Activated CD8-positive, alpha-beta memory T cell treated with anti-CD3 and anti-CD28 coated beads, Interleukin-2, amount 50 U/mL, for 4 hours (primary cell): ENCODE results near the gene CAPS.
A peak's percentile ranks its signal among the peaks of the same experiment; 100 is the strongest.
"Not testable (repeated sequence)": the region's sequence is repeated elsewhere in the genome, so short reads cannot be mapped to it uniquely, and the experiment has no call there.

Experiments
- DNase-seq: peaks from one replicate; pipeline ENCODE4 v3.0.0-alpha.2; 2020

Gene CAPS

DNA sequence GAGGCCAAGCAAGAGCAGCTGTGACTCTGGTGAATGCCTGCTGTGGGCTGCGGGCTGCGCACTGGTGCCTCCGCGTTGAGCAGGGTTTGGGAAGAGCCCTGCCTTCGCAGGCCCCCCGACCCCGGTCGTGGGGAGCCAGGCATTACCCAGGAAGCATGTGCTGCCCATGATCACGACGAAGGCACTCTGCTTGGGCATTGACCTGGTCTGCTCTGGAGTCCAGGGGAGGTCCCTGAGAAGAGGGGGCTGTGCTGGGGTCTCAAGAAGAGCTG is 44.7 kb downstream of the CAPS start:
- DNase-seq: no peak

DNA sequence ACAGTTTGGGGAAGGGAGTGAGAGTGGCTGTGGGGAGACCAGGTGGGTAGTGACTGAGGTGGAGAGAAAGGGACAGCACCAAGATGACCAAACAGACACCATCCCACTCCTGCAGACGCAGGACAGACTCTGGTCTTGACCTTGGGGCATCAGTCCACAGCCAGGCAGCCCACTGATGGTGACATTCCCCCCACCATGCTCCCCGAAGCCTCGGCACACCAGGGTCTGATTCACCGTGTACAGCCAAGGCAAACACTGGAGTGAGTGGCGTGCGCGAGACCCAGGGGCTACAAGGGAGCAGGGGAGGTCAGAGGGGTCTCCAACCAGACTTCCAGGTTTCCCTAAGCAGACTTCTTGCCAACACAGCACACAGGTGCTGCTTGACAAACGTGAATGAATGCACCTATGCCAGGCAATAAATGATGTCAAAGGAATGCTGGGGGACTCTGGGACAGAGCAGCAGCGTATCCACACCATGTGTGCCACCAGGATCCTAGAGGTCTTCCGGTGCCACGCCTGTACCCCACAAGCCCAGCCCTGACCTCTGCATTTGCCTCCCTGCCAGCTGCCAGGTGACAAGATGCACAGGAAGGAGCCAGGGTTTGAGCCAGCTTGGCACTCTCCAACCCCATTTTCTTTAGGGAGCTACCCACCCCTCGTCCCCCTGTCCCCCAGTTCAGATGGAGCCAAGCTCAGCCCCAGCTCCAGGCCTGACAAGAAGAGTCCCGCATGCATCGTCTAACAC is 45.4 kb downstream of the CAPS start:
- DNase-seq: no peak

DNA sequence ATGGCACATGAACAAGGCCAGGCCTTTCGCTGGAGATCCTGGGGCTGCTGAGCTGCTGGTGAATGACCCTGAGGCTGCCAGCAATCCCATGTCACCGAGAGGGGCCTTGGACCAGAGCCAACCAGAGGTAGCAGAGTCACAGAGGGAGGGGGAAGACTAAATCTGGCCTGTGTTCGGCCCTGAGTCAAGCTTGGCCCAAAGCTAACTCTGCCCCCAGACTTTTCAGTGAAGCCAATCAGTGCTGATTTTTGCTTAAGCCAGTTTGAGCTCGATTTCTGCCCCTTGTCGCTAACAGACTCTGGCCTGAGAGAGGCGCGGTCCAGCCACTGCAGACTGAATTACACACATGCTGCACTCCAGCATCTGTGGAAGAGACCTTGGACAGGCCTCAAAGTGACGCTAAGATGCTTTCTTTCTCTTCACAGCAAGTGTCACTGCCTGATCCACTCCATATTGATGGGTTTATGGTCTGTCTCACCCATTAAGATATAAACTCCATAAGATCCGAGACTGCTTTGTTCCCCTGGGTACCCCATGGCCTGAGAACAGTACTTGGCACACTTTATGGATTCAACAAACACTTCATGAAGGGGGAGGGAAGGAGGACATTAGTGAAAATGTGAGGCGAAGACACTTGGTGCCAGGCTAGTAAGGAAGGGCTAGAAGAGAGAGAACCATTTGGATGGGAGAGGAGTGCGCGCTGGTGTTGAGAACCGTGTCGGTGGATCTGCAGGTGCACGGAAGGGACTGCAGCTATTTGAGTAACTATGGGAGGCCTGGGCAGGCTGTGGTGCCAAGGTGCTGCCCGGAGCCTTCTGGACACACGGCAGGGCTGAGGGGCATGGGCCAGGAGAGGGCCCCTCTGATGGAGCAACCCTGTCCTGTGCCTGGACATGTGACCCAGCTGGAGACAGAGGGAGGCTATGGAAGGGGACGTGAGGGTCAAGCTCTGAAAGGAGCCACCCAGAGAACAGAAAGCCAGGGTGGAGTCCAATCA is 46.2 kb downstream of the CAPS start:
- DNase-seq: no peak

DNA sequence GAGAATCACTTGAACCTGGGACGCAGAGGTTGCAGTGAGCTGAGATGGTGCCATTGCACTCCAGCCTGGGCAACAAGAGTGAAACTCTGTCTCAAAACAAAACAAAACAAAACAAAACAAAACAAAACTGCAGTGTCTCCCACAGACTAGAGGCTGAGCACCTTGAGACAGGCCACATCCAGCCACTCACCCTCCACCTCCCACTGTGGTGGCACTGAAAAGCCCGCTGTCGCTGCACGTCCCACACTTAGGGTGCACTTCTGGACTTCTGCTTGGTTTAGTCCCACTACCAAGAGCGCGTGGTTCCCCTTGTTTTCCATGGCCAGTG is 47.6 kb downstream of the CAPS start:
- DNase-seq: not testable (repeated sequence)

DNA sequence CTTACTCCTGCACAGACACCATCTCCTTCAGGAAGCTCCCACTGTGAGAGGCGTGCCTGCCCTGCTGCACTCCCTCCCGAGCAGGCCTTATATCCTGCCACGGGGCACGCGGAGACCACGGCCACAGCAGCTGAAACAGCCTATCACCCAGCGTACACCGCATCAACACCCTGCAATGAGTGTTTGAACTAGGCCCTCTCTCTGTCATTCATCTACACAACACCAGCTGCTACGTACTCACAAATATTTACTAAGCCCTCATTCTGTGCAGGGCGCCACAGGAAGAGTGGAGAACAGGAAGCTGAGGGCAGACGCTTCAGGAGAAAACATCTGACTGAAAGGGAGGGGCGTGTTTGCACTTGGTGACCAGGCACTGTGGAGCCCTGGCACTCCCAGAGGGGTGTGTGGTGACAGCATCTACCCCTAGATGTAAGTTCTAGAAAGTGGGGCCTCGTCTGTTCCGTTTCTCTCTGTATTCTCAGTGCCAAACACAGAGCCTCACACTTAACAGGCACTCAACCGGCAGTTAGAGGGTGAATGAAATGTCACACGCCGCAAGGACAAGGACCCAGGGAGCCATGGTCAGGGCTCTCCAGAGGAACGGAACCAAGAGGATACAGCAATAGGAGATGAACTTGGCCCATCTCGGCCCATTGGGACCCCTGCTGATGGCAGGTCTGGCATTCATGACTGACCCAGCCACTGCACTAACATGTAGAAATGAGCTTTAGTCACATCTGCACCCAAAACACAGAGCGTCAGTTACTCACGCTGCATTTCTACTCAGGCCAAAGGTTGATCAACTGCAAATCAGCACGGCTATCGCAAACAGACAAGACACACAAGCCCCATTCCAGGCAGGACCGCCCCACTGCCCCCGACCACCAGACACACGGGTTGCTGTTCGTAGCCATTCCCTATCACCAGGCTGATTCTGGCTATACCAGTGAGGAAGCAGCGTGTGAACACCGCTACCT is 48.2 kb downstream of the CAPS start:
- peak; percentile 54 for DNase-seq

DNA sequence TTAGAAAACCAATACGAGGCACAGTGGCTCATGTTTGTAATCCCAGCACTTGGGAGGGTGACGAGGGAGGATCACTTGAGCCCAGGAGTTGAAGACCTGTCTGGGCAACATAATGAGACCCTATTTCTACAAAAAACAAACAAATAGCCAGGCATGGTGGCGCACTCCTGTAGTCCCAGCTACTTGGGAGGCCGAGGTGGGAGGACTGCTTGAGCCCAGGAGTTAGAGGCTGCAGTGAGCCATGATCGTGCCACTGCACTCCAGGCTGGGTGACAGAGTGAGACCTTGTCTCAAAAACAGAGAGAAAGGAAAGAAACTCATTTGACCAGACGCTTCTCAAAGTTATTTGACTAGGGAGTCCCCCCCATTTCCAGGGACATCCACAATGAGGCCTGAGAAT is 49.2 kb downstream of the CAPS start:
- not testable (repeated sequence) for DNase-seq

DNA sequence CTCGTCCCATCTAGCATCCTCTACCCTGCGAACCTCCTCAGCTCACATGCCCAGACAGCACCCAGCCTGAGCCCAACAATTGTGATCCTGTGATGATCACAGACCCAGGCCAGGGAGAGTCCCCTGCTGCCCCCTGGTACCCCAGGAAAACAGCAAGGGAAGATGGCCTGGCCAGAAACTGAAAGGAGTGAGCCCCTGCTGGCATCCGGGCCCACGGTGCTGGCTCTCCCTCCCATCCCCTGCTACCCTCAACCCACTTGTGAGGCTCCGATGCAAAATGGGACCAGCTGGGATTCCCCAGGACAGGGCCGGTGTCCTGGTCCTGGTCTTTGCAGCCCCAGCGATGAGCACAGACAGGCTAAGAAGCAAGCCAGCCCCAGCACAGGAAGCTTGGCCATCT is 49.8 kb downstream of the CAPS start:
- DNase-seq: no peak

DNA sequence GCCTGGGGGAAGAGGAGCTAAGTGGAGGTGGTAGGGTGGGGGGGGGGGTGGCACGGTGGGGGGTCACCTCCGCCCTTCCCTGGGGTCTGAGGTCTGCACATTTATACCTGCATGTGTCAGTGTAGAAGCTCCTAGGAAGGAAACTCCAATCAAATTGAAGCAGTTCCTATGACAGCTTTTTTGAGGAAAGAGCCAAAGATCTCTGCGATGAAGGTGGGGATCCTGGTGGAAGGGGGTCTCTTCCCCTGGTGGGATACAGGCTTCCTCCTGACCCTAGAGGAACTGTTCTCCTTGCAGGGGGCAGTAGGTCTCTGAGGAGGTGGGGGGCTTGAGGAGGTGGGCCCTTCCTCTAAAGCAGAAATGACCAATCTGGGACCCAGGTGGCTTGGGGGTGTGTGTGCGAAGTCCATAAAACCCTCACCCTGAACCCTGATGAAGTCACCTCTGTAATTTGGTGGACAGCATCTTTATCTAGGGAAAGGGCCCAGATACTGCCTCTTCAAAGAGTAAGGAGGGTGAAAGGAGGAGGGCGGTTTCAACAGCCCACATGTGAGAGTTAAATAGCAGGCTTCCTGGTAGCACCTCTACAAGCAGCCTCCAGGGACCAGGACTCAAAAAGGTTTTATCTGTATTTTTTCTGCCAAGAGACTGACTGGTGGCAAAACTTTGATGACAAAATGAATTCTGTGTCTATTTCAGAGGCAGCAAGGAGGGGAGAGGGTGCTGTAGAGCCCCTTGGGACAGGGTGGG is 50.9 kb downstream of the CAPS start:
- DNase-seq: no peak
